Activated naive CD4-positive, alpha-beta T cell treated with anti-CD3 and anti-CD28 coated beads, Interleukin-2, amount 50 U/mL, for 16 hours (primary cell): ENCODE results near the gene MINAR2.

Experiments used
- DNase-seq: peaks from one replicate; pipeline ENCODE4 v3.0.0-alpha.2; 2020

Gene MINAR2

GRCh38 chr5:129773376-129773775, 25.5 kb downstream of the MINAR2 start:
- no peak for DNase-seq

- no peak for DNase-seq
Observed at GRCh38 chr5:129781594-129781993, 33.7 kb downstream of the MINAR2 start.

- no peak for DNase-seq
Observed at GRCh38 chr5:129803403-129803802, 55.5 kb downstream of the MINAR2 start.

- DNase-seq = no peak
Observed at GRCh38 chr5:129804705-129805104, 56.8 kb downstream of the MINAR2 start.

DNA sequence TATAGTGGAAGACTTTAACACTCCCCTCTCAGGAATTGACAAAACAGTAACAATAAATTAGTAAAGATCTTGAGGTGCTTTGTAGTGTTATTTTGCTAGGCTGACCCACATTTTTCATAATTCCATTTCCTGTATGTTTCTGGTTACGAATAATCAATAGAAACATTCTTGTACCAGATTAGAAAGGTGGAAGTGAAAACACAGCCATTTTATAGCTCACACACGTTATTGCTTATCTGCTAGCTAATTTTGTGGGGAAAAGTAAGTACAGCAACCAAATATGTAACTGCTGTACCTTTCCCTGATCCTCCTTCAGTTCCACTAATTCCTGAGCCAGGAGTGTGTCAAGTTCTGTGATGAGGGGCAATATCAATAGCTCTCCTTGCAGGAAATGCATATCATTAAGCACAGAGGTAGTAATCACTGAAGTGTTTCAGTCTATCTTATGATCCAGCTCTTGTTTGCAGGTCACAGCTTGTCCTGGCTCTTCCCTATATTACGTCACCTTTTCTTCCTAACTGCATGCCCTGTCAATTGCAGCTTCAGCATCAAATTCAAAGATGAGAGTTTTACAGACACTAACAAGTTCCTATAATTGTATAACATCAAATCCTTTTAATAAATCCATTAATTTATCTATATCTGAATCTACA, 59.4 kb downstream of the MINAR2 start:
- no peak for DNase-seq
